ENCODE data around the gene VPS25. TPM values are rescaled to one million over a fixed set of nuclear protein-coding genes. Genes with fewer than 3 reads are reported as not detected.
A peak's percentile ranks its signal among the peaks of the same experiment; 100 is the strongest.

The VPS25 gene
- polyA plus RNA-seq, 3 donors = 71.3 to 125 (median 104) TPM

DNA sequence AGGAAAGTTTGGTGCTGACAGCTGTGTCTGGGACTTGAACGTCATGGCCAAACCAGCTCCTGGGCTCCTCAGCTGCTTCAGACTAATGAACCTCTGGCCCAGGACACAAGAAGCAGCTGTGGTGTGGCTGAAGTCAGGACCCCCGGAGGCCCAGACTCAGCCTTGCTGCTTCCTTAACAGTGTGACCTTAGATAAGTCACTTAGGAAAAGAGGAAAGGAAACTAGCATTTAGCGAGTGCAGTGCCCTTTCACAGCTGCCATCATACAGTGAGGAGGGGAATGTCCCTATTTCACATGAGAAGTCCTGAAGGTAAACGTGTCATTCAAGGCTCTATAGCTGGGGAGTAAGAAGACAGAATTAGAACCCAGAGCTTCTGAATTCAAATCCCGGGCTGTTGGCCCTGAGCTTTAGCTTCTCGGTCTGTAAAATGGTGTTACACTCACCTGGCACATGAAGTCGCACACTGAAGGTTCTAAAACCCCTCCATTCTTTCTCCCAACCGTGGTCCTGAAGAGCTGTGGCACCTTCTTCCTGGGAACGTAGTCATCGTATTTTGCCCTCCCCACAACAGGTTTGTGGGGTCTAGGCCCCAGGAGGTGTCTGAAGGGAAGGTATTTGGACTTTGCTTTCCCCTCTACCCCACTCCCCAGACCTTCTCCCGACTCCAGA is 13.1 kb upstream of the VPS25 start:
- Histone ChIP-seq H3K9me3 (replicated peaks in 1 of 2; ENCODE audit: control insufficient read depth in 1 of 2, insufficient read depth in 1 of 2, low read length in 2 of 2) (peaks cover 5 to 9% of the 10 kb centered on the region in 2 donors), H3K27ac (ENCODE audit: low read depth in 1 of 2, low read length in 2 of 2) (no peak overlapping the region), H3K9ac (ENCODE audit: insufficient read depth, low read length, poor library complexity, severe bottlenecking) (no peak overlapping the region), H4K20me1 (ENCODE audit: insufficient read depth, low read length) (no peaks in the 10 kb centered on the region), H3K4me1 (ENCODE audit: control insufficient read depth in 1 of 2, insufficient read depth in 2 of 2, low read length in 2 of 2) (peaks cover 21% of the 10 kb centered on the region in 2 donors), H3K4me3 (replicated peaks in 1 of 3; ENCODE audit: low read depth in 2 of 3, low read length in 3 of 3) (peak overlapping the region in 1 of 3 experiments; percentile 59), H3K36me3 (replicated peaks in 1 of 2; ENCODE audit: control insufficient read depth in 1 of 2, insufficient read depth in 2 of 2, low read length in 2 of 2) (no peaks in the 10 kb centered on the region), H3K4me2 (replicated peaks; ENCODE audit: extremely low read depth, low read length, poor library complexity, severe bottlenecking) (peak overlapping the region; percentile 57), H3K79me2 (ENCODE audit: insufficient read depth, low read length) (no peaks in the 10 kb centered on the region), H3K27me3 (ENCODE audit: control insufficient read depth in 2 of 2, insufficient read depth in 2 of 2, low read length in 2 of 2) (peaks cover 30 to 39% of the 10 kb centered on the region in 2 donors), H2AFZ (ENCODE audit: insufficient read depth, low read depth, low read length, poor library complexity, severe bottlenecking) (no peak overlapping the region)
- intact Hi-C loops (cut with micrococcal nuclease) = no loop called here
- H3K4me3 Mint-ChIP-seq = peak overlapping the region in 1 of 2 donors; percentile 70
- H3K36me3 Mint-ChIP-seq = peaks cover 0 to 6% of the 10 kb centered on the region in 2 donors
- TF ChIP-seq, protein P1, sequence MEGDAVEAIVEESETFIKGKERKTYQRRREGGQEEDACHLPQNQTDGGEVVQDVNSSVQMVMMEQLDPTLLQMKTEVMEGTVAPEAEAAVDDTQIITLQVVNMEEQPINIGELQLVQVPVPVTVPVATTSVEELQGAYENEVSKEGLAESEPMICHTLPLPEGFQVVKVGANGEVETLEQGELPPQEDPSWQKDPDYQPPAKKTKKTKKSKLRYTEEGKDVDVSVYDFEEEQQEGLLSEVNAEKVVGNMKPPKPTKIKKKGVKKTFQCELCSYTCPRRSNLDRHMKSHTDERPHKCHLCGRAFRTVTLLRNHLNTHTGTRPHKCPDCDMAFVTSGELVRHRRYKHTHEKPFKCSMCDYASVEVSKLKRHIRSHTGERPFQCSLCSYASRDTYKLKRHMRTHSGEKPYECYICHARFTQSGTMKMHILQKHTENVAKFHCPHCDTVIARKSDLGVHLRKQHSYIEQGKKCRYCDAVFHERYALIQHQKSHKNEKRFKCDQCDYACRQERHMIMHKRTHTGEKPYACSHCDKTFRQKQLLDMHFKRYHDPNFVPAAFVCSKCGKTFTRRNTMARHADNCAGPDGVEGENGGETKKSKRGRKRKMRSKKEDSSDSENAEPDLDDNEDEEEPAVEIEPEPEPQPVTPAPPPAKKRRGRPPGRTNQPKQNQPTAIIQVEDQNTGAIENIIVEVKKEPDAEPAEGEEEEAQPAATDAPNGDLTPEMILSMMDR (IDR thresholded peaks at IDR 0.05) = no peak
- 52% methylated on average over 5 of the region's 11 CpGs for WGBS (ENCODE audit: insufficient coverage)
- DNase-seq = peak; percentile 55 to 85 (median 62)
- peaks cover 46 to 70% (median 54%) of the 10 kb centered on the region in 3 donors for H3K27me3 Mint-ChIP-seq (ENCODE audit: low read depth in 3 of 3)
- H3K9me3 Mint-ChIP-seq = peaks cover 0 to 9% (median 3%) of the 10 kb centered on the region in 7 donors
- H3K27ac Mint-ChIP-seq = peak overlapping the region in 2 of 7 donors; percentile 8 to 38
- H3K4me1 Mint-ChIP-seq = peaks cover 18% of the 10 kb centered on the region

DNA sequence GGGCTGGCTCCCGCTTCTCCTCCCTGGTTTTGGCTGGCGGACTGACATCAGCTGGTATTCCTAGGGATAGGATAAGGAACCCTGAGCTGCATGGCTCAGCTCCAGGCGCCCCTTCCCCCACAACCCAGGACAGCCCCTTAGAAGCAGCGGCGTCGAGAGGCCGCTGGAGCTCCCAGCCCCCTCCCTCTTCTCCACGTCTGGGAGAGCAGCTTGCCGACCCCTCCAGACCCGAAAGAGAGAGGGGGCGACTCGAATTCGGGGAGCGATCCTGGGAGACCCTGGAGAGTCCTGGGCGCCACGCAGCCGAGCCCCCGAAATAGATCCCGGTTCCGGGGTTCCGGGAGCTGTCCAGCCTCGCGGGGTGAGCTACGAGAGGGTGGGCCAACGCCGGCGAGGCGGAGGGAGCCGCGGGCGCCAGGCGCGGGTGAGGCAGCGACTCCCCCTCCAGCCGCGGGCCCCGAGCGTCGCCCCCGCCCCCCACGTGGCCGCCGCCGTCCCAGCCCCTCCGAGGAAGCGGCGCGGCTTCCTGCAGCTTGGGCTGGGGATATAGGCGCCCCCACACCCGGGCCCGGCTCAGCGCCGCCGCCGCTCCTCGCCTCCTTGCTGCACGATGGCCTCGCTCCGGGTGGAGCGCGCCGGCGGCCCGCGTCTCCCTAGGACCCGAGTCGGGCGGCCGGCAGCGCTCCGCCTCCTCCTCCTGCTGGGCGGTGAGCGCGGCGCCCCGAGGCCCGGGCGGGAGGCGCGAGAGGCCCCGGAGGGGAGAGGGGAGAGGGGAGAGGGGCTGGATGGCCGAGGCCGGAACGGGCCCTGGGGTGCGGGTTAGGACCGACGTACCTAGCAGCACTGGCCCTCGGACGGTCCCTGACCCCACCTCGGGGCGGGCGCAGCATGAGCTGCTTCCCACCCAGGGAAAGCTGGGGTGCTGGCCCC is 12.3 kb upstream of the VPS25 start, which contains the start of gene RAMP2:
Gene RAMP2, plus strand, starts transcription at position 576 of the 930 bp plus-strand sequence. Its CDS starts 35 bp downstream, at position 611.
- Mint-ChIP-seq H3K36me3 (peaks cover 0 to 6% of the 10 kb centered on the region in 2 donors), H3K4me1 (peaks cover 18% of the 10 kb centered on the region), H3K27me3 (ENCODE audit: low read depth in 3 of 3) (peaks cover 46 to 63% (median 50%) of the 10 kb centered on the region in 3 donors), H3K27ac (peak within 1 kb of the TSS in 1 of 7 donors; percentile 8), H3K9me3 (peaks cover 0 to 9% (median 3%) of the 10 kb centered on the region in 7 donors), H3K4me3 (peak within 1 kb of the TSS in 1 of 2 donors; percentile 78)
- Histone ChIP-seq H2AFZ (ENCODE audit: insufficient read depth, low read depth, low read length, poor library complexity, severe bottlenecking) (peak within 1 kb of the TSS; percentile 53), H3K9me3 (replicated peaks in 1 of 2; ENCODE audit: control insufficient read depth in 1 of 2, insufficient read depth in 1 of 2, low read length in 2 of 2) (peaks cover 5 to 9% of the 10 kb centered on the region in 2 donors), H3K4me3 (replicated peaks in 1 of 3; ENCODE audit: low read depth in 2 of 3, low read length in 3 of 3) (peak within 1 kb of the TSS in 1 of 3 experiments; percentile 59), H3K27ac (ENCODE audit: low read depth in 1 of 2, low read length in 2 of 2) (no peak within 1 kb of the TSS), H3K36me3 (replicated peaks in 1 of 2; ENCODE audit: control insufficient read depth in 1 of 2, insufficient read depth in 2 of 2, low read length in 2 of 2) (no peaks in the 10 kb centered on the region), H3K79me2 (ENCODE audit: insufficient read depth, low read length) (no peaks in the 10 kb centered on the region), H4K20me1 (ENCODE audit: insufficient read depth, low read length) (no peaks in the 10 kb centered on the region), H3K9ac (ENCODE audit: insufficient read depth, low read length, poor library complexity, severe bottlenecking) (no peak within 1 kb of the TSS), H3K4me1 (ENCODE audit: control insufficient read depth in 1 of 2, insufficient read depth in 2 of 2, low read length in 2 of 2) (peaks cover 21% of the 10 kb centered on the region in 2 donors), H3K27me3 (ENCODE audit: control insufficient read depth in 2 of 2, insufficient read depth in 2 of 2, low read length in 2 of 2) (peaks cover 30 to 39% of the 10 kb centered on the region in 2 donors), H3K4me2 (replicated peaks; ENCODE audit: extremely low read depth, low read length, poor library complexity, severe bottlenecking) (peak within 1 kb of the TSS; percentile 57)
- WGBS (ENCODE audit: insufficient coverage) = 3% methylated on average over 83 of the region's 92 CpGs
- intact Hi-C loops (cut with micrococcal nuclease) = no loop called here
- DNase-seq = no peak
- TF ChIP-seq, protein P1 (IDR thresholded peaks at IDR 0.05) = no peak

All from CD14-positive monocyte (primary cell).